Skeletal muscle satellite cell (primary cell): ENCODE results near the gene SV2C.

ENCODE experiments used
- H3K27me3 ChIP-seq: 2 replicates; pipeline ENCODE4 v1.7.0; 2013; ENCODE audit warnings: low read length; ENCODE audit not compliant: control insufficient read depth, insufficient read depth
- H3K36me3 ChIP-seq: 2 replicates; pipeline ENCODE4 v1.7.0; 2013; ENCODE audit warnings: mild to moderate bottlenecking, control low read depth, low read length; ENCODE audit not compliant: insufficient read depth
- H3K4me1 ChIP-seq: 2 replicates; pipeline ENCODE4 v1.7.0; 2013; ENCODE audit warnings: low read length; ENCODE audit not compliant: control insufficient read depth, insufficient read depth
- H3K4me2 ChIP-seq: 2 replicates; pipeline ENCODE4 v1.7.0; 2013; ENCODE audit warnings: mild to moderate bottlenecking, low read length
- H3K4me3 ChIP-seq: 2 replicates; pipeline ENCODE4 v1.7.0; 2013; ENCODE audit warnings: low read length
- H3K9ac ChIP-seq: 2 replicates; pipeline ENCODE4 v1.7.0; 2013; ENCODE audit warnings: mild to moderate bottlenecking, low read depth, low read length, moderate library complexity
- H3K9me3 ChIP-seq: replicated peaks from 2 replicates; pipeline ENCODE4 v1.7.0; 2013; ENCODE audit warnings: mild to moderate bottlenecking, control low read depth, low read length

The SV2C gene

GRCh38 chr5:76379855-76380254, 296.7 kb downstream of the SV2C start:
- peaks cover 12% of the 10 kb centered on the region for H3K27me3 ChIP-seq
- no peak overlapping the region for H3K9ac ChIP-seq
- no peaks in the 10 kb centered on the region for H3K4me1 ChIP-seq
- no peak overlapping the region for H3K4me2 ChIP-seq
- H3K9me3 ChIP-seq = no peaks in the 10 kb centered on the region
- H3K4me3 ChIP-seq = no peak overlapping the region
- no peaks in the 10 kb centered on the region for H3K36me3 ChIP-seq

GRCh38 chr5:76380346-76381066, 297.3 kb downstream of the SV2C start:
- H3K4me1 ChIP-seq = no peaks in the 10 kb centered on the region
- H3K9me3 ChIP-seq = no peaks in the 10 kb centered on the region
- H3K36me3 ChIP-seq = no peaks in the 10 kb centered on the region
- no peak overlapping the region for H3K4me3 ChIP-seq
- H3K4me2 ChIP-seq = no peak overlapping the region
- H3K27me3 ChIP-seq = peaks cover 14% of the 10 kb centered on the region
- no peak overlapping the region for H3K9ac ChIP-seq

GRCh38 chr5:76383126-76383832, 300.1 kb downstream of the SV2C start:
- peaks cover 8% of the 10 kb centered on the region for H3K27me3 ChIP-seq
- no peak overlapping the region for H3K9ac ChIP-seq
- H3K4me2 ChIP-seq = no peak overlapping the region
- H3K36me3 ChIP-seq = no peaks in the 10 kb centered on the region
- no peaks in the 10 kb centered on the region for H3K9me3 ChIP-seq
- H3K4me3 ChIP-seq = no peak overlapping the region
- H3K4me1 ChIP-seq = no peaks in the 10 kb centered on the region

- Histone ChIP-seq H3K9ac (no peak overlapping the region), H3K4me3 (no peak overlapping the region), H3K9me3 (no peaks in the 10 kb centered on the region), H3K4me2 (no peak overlapping the region), H3K36me3 (no peaks in the 10 kb centered on the region), H3K4me1 (no peaks in the 10 kb centered on the region), H3K27me3 (peaks cover 8% of the 10 kb centered on the region)
These were observed 301.0 kb downstream of the SV2C start for GRCh38 chr5:76384189-76384588.

- Histone ChIP-seq H3K9ac (no peak overlapping the region), H3K4me2 (no peak overlapping the region), H3K36me3 (no peaks in the 10 kb centered on the region), H3K27me3 (peaks cover 9% of the 10 kb centered on the region), H3K4me3 (no peak overlapping the region), H3K9me3 (no peaks in the 10 kb centered on the region), H3K4me1 (no peaks in the 10 kb centered on the region)
These were observed 301.5 kb downstream of the SV2C start for GRCh38 chr5:76384705-76385104.

GRCh38 chr5:76385540-76385939, 302.4 kb downstream of the SV2C start:
- no peaks in the 10 kb centered on the region for H3K4me1 ChIP-seq
- H3K36me3 ChIP-seq = no peaks in the 10 kb centered on the region
- H3K9ac ChIP-seq = no peak overlapping the region
- no peaks in the 10 kb centered on the region for H3K9me3 ChIP-seq
- no peak overlapping the region for H3K4me3 ChIP-seq
- H3K27me3 ChIP-seq = peaks cover 16% of the 10 kb centered on the region
- no peak overlapping the region for H3K4me2 ChIP-seq

GRCh38 chr5:76386360-76386759, 303.2 kb downstream of the SV2C start:
- no peaks in the 10 kb centered on the region for H3K4me1 ChIP-seq
- H3K9me3 ChIP-seq = no peaks in the 10 kb centered on the region
- no peak overlapping the region for H3K9ac ChIP-seq
- H3K36me3 ChIP-seq = no peaks in the 10 kb centered on the region
- H3K4me2 ChIP-seq = no peak overlapping the region
- peaks cover 16% of the 10 kb centered on the region for H3K27me3 ChIP-seq
- H3K4me3 ChIP-seq = no peak overlapping the region

GRCh38 chr5:76388236-76388635, 305.1 kb downstream of the SV2C start:
- no peaks in the 10 kb centered on the region for H3K36me3 ChIP-seq
- peaks cover 16% of the 10 kb centered on the region for H3K27me3 ChIP-seq
- no peak overlapping the region for H3K4me2 ChIP-seq
- no peaks in the 10 kb centered on the region for H3K4me1 ChIP-seq
- H3K9ac ChIP-seq = no peak overlapping the region
- H3K9me3 ChIP-seq = no peaks in the 10 kb centered on the region
- H3K4me3 ChIP-seq = no peak overlapping the region

- no peak overlapping the region for H3K4me3 ChIP-seq
- no peak overlapping the region for H3K4me2 ChIP-seq
- H3K4me1 ChIP-seq = no peaks in the 10 kb centered on the region
- H3K36me3 ChIP-seq = no peaks in the 10 kb centered on the region
- H3K9me3 ChIP-seq = no peaks in the 10 kb centered on the region
- peaks cover 14% of the 10 kb centered on the region for H3K27me3 ChIP-seq
- no peak overlapping the region for H3K9ac ChIP-seq
These were observed 305.8 kb downstream of the SV2C start for GRCh38 chr5:76388791-76389512.

- no peaks in the 10 kb centered on the region for H3K4me1 ChIP-seq
- no peaks in the 10 kb centered on the region for H3K36me3 ChIP-seq
- H3K9ac ChIP-seq = no peak overlapping the region
- no peak overlapping the region for H3K4me3 ChIP-seq
- peaks cover 11% of the 10 kb centered on the region for H3K27me3 ChIP-seq
- no peak overlapping the region for H3K4me2 ChIP-seq
- no peaks in the 10 kb centered on the region for H3K9me3 ChIP-seq
These were observed 306.5 kb downstream of the SV2C start for GRCh38 chr5:76389513-76390154.

GRCh38 chr5:76391014-76391413, 307.8 kb downstream of the SV2C start:
- Histone ChIP-seq H3K9ac (no peak overlapping the region), H3K36me3 (no peaks in the 10 kb centered on the region), H3K9me3 (no peaks in the 10 kb centered on the region), H3K4me3 (no peak overlapping the region), H3K4me1 (no peaks in the 10 kb centered on the region), H3K27me3 (peaks cover 8% of the 10 kb centered on the region), H3K4me2 (no peak overlapping the region)
